ENCODE measurements around the gene AXIN1.

- TF ChIP-seq, protein P1, sequence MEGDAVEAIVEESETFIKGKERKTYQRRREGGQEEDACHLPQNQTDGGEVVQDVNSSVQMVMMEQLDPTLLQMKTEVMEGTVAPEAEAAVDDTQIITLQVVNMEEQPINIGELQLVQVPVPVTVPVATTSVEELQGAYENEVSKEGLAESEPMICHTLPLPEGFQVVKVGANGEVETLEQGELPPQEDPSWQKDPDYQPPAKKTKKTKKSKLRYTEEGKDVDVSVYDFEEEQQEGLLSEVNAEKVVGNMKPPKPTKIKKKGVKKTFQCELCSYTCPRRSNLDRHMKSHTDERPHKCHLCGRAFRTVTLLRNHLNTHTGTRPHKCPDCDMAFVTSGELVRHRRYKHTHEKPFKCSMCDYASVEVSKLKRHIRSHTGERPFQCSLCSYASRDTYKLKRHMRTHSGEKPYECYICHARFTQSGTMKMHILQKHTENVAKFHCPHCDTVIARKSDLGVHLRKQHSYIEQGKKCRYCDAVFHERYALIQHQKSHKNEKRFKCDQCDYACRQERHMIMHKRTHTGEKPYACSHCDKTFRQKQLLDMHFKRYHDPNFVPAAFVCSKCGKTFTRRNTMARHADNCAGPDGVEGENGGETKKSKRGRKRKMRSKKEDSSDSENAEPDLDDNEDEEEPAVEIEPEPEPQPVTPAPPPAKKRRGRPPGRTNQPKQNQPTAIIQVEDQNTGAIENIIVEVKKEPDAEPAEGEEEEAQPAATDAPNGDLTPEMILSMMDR (IDR thresholded peaks at IDR 0.05): no peak
- no peak for TF ChIP-seq POLR2A (IDR thresholded peaks at IDR 0.05)
- TF ChIP-seq EP300 (IDR thresholded peaks at IDR 0.05): no peak
- no peak for TF ChIP-seq POLR2AphosphoS5 (IDR thresholded peaks at IDR 0.05)
Measured at GRCh38 chr16:279531-279930, 73.0 kb downstream of the AXIN1 start.
